ENCODE data around the gene WWC2.

- TF ChIP-seq CTCF (IDR thresholded peaks at IDR 0.05; ENCODE audit: low read depth, low read length, poor library complexity, severe bottlenecking) (no peak), EZH2phosphoT487 (IDR thresholded peaks at IDR 0.05; ENCODE audit: borderline replicate concordance, low read length) (no peak)
These were observed 115.9 kb downstream of the WWC2 start for GRCh38 chr4:183214912-183215488.

All from DOHH2 (cell line).